HepG2 (cell line): ENCODE data around the gene ERMAP. TPM values are rescaled to one million over a fixed set of nuclear protein-coding genes. Genes with fewer than 3 reads are reported as not detected.

Experiments used
- ATAC-seq: fragments of 200-7000 bp; cut with Tn5 transposase; 3 replicates; pipeline ENCODE4 v1.9.1; 2020; ENCODE audit warnings: mild to moderate bottlenecking, moderate library complexity
- BruUV-seq: library from RNA; stranded (reverse); fragments of 400-500 nt; replicated peaks from 2 replicates; lab custom pipeline; 2021; lab: Mats Ljungman, UMichigan
- CTCF ChIA-PET: fragments of 300-600 bp; formaldehyde crosslinking; extraction: SDS; loops from one replicate; lab custom pipeline; 2021; ENCODE audit warnings: low total read pairs, inconsistent platforms, low intra/inter-chr PET ratio; lab: Yijun Ruan, JAX
- POLR2A ChIA-PET: fragments of 350-600 bp; sonication (Branson Sonifier 250); formaldehyde crosslinking; loops from one replicate; lab custom pipeline; 2020; ENCODE audit warnings: antibody characterized with exemption, inconsistent platforms; lab: Yijun Ruan, JAX
- DNase-seq: peaks from one replicate; pipeline ENCODE4 v3.0.0-alpha.2; 2015; ENCODE audit warnings: low spot score
- FAIRE-seq: peaks from 3 replicates; lab custom pipeline; 2011; peaks lifted over from hg19 to GRCh38; lab: Jason Lieb, UNC
- H2AFZ ChIP-seq: one replicate; pipeline ENCODE4 v1.6.1; 2011; ENCODE audit warnings: low read length, inconsistent platforms
- H3K27ac ChIP-seq: fragments of 300-600 bp; 3 replicates; pipeline ENCODE4 v1.8.0; 2011; ENCODE audit warnings: mixed run types, mild to moderate bottlenecking, mixed read lengths, low read length, inconsistent platforms; ENCODE audit not compliant: insufficient read depth; ENCODE audit errors: extremely low read length
- H3K27me3 ChIP-seq, 2 experiments: fragments of 200-600 bp in 1 of 2; 2 replicates in 1 of 2; 3 replicates in 1 of 2; pipeline versions ENCODE4 v1.6.0 to v1.8.0; 2011; ENCODE audit warnings: low read length in 2 of 2, mild to moderate bottlenecking in 2 of 2, moderate library complexity in 2 of 2, inconsistent platforms in 1 of 2; ENCODE audit not compliant: insufficient read depth in 2 of 2, control insufficient read depth in 1 of 2
- H3K36me3 ChIP-seq, 2 experiments: fragments of 200-600 bp in 1 of 2; replicated peaks in 1 of 2; 2 replicates in 1 of 2; 3 replicates in 1 of 2; pipeline versions ENCODE4 v1.5.1 to v1.8.0; 2011; ENCODE audit warnings: low read length in 2 of 2, inconsistent platforms in 1 of 2; ENCODE audit not compliant: insufficient read depth in 2 of 2, control insufficient read depth in 1 of 2
- H3K4me1 ChIP-seq: 2 replicates; pipeline ENCODE4 v1.5.1; 2012; ENCODE audit warnings: low read length, inconsistent platforms; ENCODE audit not compliant: insufficient read depth
- H3K4me2 ChIP-seq: 2 replicates; pipeline ENCODE4 v1.6.0; 2011; ENCODE audit warnings: low read depth, low read length, inconsistent platforms
- H3K4me3 ChIP-seq, 3 experiments: fragments of 200-600 bp in 1 of 3; sonication (generic), shearing (Covaris generic) in 1 of 3; replicated peaks in 1 of 3; 2 replicates each; pipeline ENCODE4 v1.5.1; 2011 to 2016; ENCODE audit warnings: low read length in 3 of 3, inconsistent platforms in 2 of 3, low read depth in 2 of 3, mild to moderate bottlenecking in 2 of 3, control low read depth in 1 of 3, mixed read lengths in 1 of 3; ENCODE audit not compliant: insufficient read depth in 1 of 3
- H3K79me2 ChIP-seq: one replicate; pipeline ENCODE4 v1.6.1; 2011; ENCODE audit warnings: low read length, inconsistent platforms; ENCODE audit not compliant: insufficient read depth
- H3K9ac ChIP-seq: 2 replicates; pipeline ENCODE4 v1.6.0; 2011; ENCODE audit warnings: mild to moderate bottlenecking, low read depth, low read length, inconsistent platforms; ENCODE audit not compliant: insufficient read depth
- H3K9me3 ChIP-seq: 2 replicates; pipeline ENCODE4 v1.5.1; 2012; ENCODE audit warnings: mild to moderate bottlenecking, low read length
- H4K20me1 ChIP-seq: 2 replicates; pipeline ENCODE4 v1.6.0; 2011; ENCODE audit warnings: inconsistent platforms, mild to moderate bottlenecking, low read length, moderate library complexity; ENCODE audit not compliant: insufficient read depth
- ARID4A ChIP-seq: sonication (generic); formaldehyde crosslinking; IDR thresholded peaks from 2 replicates; pipeline ENCODE4 v1.5.0; 2020; ENCODE audit warnings: mild to moderate bottlenecking, missing genetic modification reagents, borderline replicate concordance
- FOXK1 ChIP-seq: sonication (generic); formaldehyde crosslinking; IDR thresholded peaks from 2 replicates; pipeline ENCODE4 v1.4.0; 2020; ENCODE audit warnings: low read depth, missing genetic modification reagents, borderline replicate concordance
- HHEX ChIP-seq: IDR thresholded peaks from 2 replicates; pipeline ENCODE4 v1.6.1; 2016; ENCODE audit warnings: control low read depth
- KDM2A ChIP-seq: sonication (generic); formaldehyde crosslinking; IDR thresholded peaks from 2 replicates; pipeline ENCODE4 v1.4.0; 2020; ENCODE audit warnings: low read depth, missing genetic modification reagents, borderline replicate concordance
- NCOA2 ChIP-seq: sonication (generic); formaldehyde crosslinking; IDR thresholded peaks from 2 replicates; pipeline ENCODE4 v1.8.0; 2022; ENCODE audit warnings: inconsistent platforms
- ONECUT2 ChIP-seq: sonication (generic); formaldehyde crosslinking; IDR thresholded peaks from 2 replicates; pipeline ENCODE4 v1.4.0; 2020; ENCODE audit warnings: missing genetic modification reagents
- RFXANK ChIP-seq: IDR thresholded peaks from 2 replicates; pipeline ENCODE4 v1.6.1; 2016
- SIN3B ChIP-seq: fragments of 150-350 bp; IDR thresholded peaks from 2 replicates; pipeline ENCODE4 v1.6.1; 2014; ENCODE audit warnings: low read length
- ZFP41 ChIP-seq: sonication (generic); formaldehyde crosslinking; IDR thresholded peaks from 2 replicates; pipeline ENCODE4 v1.4.0; 2020; ENCODE audit warnings: mild to moderate bottlenecking, missing genetic modification reagents, borderline replicate concordance
- ZFP62 ChIP-seq: sonication (generic); formaldehyde crosslinking; IDR thresholded peaks from 2 replicates; pipeline ENCODE4 v1.4.0; 2020; ENCODE audit warnings: missing genetic modification reagents
- ZNF235 ChIP-seq: sonication (generic); formaldehyde crosslinking; IDR thresholded peaks from 2 replicates; pipeline ENCODE4 v1.8.1; 2023; ENCODE audit warnings: mild to moderate bottlenecking, missing genetic modification reagents, borderline replicate concordance
- WGBS: methylation state at CpG from one replicate; pipeline ENCODE4 v1.1.6; 2017; ENCODE audit warnings: low lambda C conversion rate; 5-methylcytosine and 5-hydroxymethylcytosine counted together
- in situ Hi-C: cut with HindIII; loops from 2 replicates; pipeline ENCODE4 v1.10.0; 2017; ENCODE audit warnings: low pct_unique_long_range_greater_than_20kb; ENCODE audit not compliant: extremely low pct_ligation_motif_present
- intact Hi-C: fragments of 100-400 bp; cut with micrococcal nuclease; formaldehyde crosslinking; loops from one replicate; pipeline ENCODE4 v1.10.0; 2022; ENCODE audit not compliant: unreplicated experiment
- polyA plus RNA-seq, 8 experiments: library from polyadenylated mRNA; depleted of rRNA in 3 of 8; stranded (reverse) in 7 of 8; unstranded in 1 of 8; fragments of >200 nt; fragmentation: Illumina TruSeq in 4 of 8; extraction: Trizol in 4 of 8; gene quantifications; 2 replicates each; pipeline versions ENCODE4 v1.2.1 to v1.2.3, GENCODE V29; 2011 to 2016; ENCODE audit warnings: low read depth in 4 of 8, missing spikeins in 1 of 8, mixed read lengths in 1 of 8; ENCODE audit not compliant: insufficient read depth in 1 of 8
- total RNA-seq, 5 experiments: library from RNA; depleted of rRNA; stranded (reverse); fragments of >200 nt; fragmentation: Illumina TruSeq; extraction: Trizol; gene quantifications; 2 replicates each; pipeline ENCODE4 v1.2.3, GENCODE V29; 2016; ENCODE audit warnings: low read depth in 1 of 5
- TF ChIP-seq, protein P1 (sequence below): IDR thresholded peaks from 2 replicates; pipeline ENCODE4 v1.6.1; 2016; ENCODE audit warnings: missing compliant biosample characterization, missing genetic modification reagents, borderline replicate concordance
- TF ChIP-seq, protein P2 (sequence below): sonication (generic); formaldehyde crosslinking; IDR thresholded peaks from 2 replicates; pipeline ENCODE4 v1.8.0; 2022; ENCODE audit warnings: mild to moderate bottlenecking, missing genetic modification reagents
- TF ChIP-seq, protein P3 (sequence below): sonication (generic); formaldehyde crosslinking; IDR thresholded peaks from 2 replicates; pipeline ENCODE4 v1.4.0; 2020; ENCODE audit warnings: missing genetic modification reagents

Gene ERMAP
- total and polyA plus RNA-seq, 2 of the 13 experiments (the other 11 are each of a cell fraction or from before 2014, with no cell fraction given) = 2.2 to 4.4 TPM

- Histone ChIP-seq H3K9ac (no peak overlapping the region), H3K27me3 (no peaks in the 10 kb centered on the region), H3K4me3 (no peak overlapping the region), H3K27ac (no peak overlapping the region), H3K4me1 (no peaks in the 10 kb centered on the region), H3K4me2 (no peak overlapping the region), H3K36me3 (0 out of 5 replicates have a peak, but pooled peaks cover 0 to 2% of the 10 kb centered on the region in 2 experiments), H4K20me1 (no peaks in the 10 kb centered on the region), H3K9me3 (no peaks in the 10 kb centered on the region), H3K79me2 (no peaks in the 10 kb centered on the region), H2AFZ (no peak overlapping the region)
- FAIRE-seq = no peak
- no peak for DNase-seq
- POLR2A ChIA-PET = no interaction called here
- in situ Hi-C loops (no loop called here), intact Hi-C loops (no loop called here)
- CTCF ChIA-PET = no interaction called here
- no TSS peak for BruUV-seq
- no peak for ATAC-seq
- TF ChIP-seq, protein P1, sequence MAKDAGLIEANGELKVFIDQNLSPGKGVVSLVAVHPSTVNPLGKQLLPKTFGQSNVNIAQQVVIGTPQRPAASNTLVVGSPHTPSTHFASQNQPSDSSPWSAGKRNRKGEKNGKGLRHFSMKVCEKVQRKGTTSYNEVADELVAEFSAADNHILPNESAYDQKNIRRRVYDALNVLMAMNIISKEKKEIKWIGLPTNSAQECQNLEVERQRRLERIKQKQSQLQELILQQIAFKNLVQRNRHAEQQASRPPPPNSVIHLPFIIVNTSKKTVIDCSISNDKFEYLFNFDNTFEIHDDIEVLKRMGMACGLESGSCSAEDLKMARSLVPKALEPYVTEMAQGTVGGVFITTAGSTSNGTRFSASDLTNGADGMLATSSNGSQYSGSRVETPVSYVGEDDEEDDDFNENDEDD = no peak
- no peak for TF ChIP-seq NCOA2 (CRISPR knock-in tag)
- TF ChIP-seq KDM2A (CRISPR knock-in tag) = no peak
- no peak for TF ChIP-seq SIN3B
- TF ChIP-seq HHEX (CRISPR knock-in tag) = no peak
- no peak for TF ChIP-seq FOXK1
- TF ChIP-seq, protein P2, sequence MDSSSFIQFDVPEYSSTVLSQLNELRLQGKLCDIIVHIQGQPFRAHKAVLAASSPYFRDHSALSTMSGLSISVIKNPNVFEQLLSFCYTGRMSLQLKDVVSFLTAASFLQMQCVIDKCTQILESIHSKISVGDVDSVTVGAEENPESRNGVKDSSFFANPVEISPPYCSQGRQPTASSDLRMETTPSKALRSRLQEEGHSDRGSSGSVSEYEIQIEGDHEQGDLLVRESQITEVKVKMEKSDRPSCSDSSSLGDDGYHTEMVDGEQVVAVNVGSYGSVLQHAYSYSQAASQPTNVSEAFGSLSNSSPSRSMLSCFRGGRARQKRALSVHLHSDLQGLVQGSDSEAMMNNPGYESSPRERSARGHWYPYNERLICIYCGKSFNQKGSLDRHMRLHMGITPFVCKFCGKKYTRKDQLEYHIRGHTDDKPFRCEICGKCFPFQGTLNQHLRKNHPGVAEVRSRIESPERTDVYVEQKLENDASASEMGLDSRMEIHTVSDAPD = no peak
- TF ChIP-seq ZNF235 (CRISPR knock-in tag) = no peak
- TF ChIP-seq ZFP41 = no peak
- TF ChIP-seq, protein P3, sequence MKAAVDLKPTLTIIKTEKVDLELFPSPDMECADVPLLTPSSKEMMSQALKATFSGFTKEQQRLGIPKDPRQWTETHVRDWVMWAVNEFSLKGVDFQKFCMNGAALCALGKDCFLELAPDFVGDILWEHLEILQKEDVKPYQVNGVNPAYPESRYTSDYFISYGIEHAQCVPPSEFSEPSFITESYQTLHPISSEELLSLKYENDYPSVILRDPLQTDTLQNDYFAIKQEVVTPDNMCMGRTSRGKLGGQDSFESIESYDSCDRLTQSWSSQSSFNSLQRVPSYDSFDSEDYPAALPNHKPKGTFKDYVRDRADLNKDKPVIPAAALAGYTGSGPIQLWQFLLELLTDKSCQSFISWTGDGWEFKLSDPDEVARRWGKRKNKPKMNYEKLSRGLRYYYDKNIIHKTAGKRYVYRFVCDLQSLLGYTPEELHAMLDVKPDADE (CRISPR knock-in tag) = no peak
- no peak for TF ChIP-seq ZFP62 (CRISPR knock-in tag)
- TF ChIP-seq ONECUT2 = no peak
- no peak for TF ChIP-seq RFXANK (CRISPR knock-in tag)
- no peak for TF ChIP-seq ARID4A (CRISPR knock-in tag)
- WGBS = 88% methylated on average over 1 of the region's 1 CpG
Measured at GRCh38 chr1:42788021-42788420, 28.9 kb upstream of the ERMAP start.
